Measurements from ENCODE around the gene DQX1.

- TF ChIP-seq FOXO4 (CRISPR knock-in tag; IDR thresholded peaks at IDR 0.05) = no peak
- TF ChIP-seq ZNF24 (IDR thresholded peaks at IDR 0.05) = no peak
- no peak for TF ChIP-seq C11orf30 (IDR thresholded peaks at IDR 0.05; ENCODE audit: low read depth)
Observed at GRCh38 chr2:74472945-74473258, 53.1 kb downstream of the DQX1 start.

All from K562 (cell line).